ENCODE results near the gene TMEM14B. TPM values are rescaled to one million over a fixed set of nuclear protein-coding genes. Genes with fewer than 3 reads are reported as not detected.
A peak's percentile ranks its signal among the peaks of the same experiment; 100 is the strongest.

The TMEM14B gene
- total and polyA plus RNA-seq, 9 of the 15 experiments (the other 6 are each of a cell fraction or from before 2014, with no cell fraction given): 174 to 862 (median 263) TPM

DNA sequence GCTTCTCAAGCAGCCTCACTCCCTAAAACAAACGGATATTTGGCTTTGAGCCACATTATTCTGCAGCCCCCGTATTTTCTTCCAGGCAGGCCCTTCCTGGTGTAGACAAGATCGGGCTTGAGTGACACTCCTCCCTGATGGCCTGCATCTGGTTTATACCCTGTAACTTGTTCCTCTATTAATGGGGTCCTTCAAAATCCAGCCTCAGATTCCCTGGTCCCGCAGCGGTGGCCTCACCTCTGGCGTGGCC lies 25.1 kb upstream of the TMEM14B start (continued):
- TF ChIP-seq STAT5A (IDR thresholded peaks at IDR 0.05; ENCODE audit: borderline replicate concordance, low read length) (0 out of 2 replicates have a peak, but pooled peaks have one; percentile 6), KLF6 (CRISPR knock-in tag; IDR thresholded peaks at IDR 0.05; ENCODE audit: borderline replicate concordance) (peak; percentile 32; the same call in 1 of the 2 replicates), TRIM24 (IDR thresholded peaks at IDR 0.05) (0 out of 4 replicates have a peak, but pooled peaks of 1 of the 2 experiments have one; percentile 16), EGR1 (conservative IDR thresholded peaks at IDR 0.05) (0 out of 2 replicates have a peak, but pooled peaks have one; percentile 22), SMC3 (conservative IDR thresholded peaks at IDR 0.05; ENCODE audit: insufficient read depth, low read depth, low read length) (0 out of 2 replicates have a peak, but pooled peaks have one; percentile 0), TAL1 (IDR thresholded peaks at IDR 0.05) (no peak), ZNF76 (CRISPR knock-in tag; IDR thresholded peaks at IDR 0.05; ENCODE audit: borderline replicate concordance) (0 out of 2 replicates have a peak, but pooled peaks have one; percentile 37), ZC3H8 (IDR thresholded peaks at IDR 0.05) (no peak), HMG20B (CRISPR knock-in tag; IDR thresholded peaks at IDR 0.05) (no peak), EWSR1 (IDR thresholded peaks at IDR 0.05; ENCODE audit: borderline replicate concordance, low read depth, partially characterized antibody) (no peak), ZNF778 (CRISPR knock-in tag; IDR thresholded peaks at IDR 0.05) (no peak), NCOA6 (IDR thresholded peaks at IDR 0.05) (no peak), SMARCB1 (IDR thresholded peaks at IDR 0.05; ENCODE audit: insufficient read length, low read depth) (no peak), KDM2B (CRISPR knock-in tag; IDR thresholded peaks at IDR 0.05) (no peak), FOSL1 (tag; conservative IDR thresholded peaks at IDR 0.05) (0 out of 2 replicates have a peak, but pooled peaks have one; percentile 1), ZNF347 (CRISPR knock-in tag; IDR thresholded peaks at IDR 0.05; ENCODE audit: low read depth) (no peak), DIDO1 (tag; IDR thresholded peaks at IDR 0.05; ENCODE audit: low read depth) (no peak)
- TF ChIP-seq, protein P1, sequence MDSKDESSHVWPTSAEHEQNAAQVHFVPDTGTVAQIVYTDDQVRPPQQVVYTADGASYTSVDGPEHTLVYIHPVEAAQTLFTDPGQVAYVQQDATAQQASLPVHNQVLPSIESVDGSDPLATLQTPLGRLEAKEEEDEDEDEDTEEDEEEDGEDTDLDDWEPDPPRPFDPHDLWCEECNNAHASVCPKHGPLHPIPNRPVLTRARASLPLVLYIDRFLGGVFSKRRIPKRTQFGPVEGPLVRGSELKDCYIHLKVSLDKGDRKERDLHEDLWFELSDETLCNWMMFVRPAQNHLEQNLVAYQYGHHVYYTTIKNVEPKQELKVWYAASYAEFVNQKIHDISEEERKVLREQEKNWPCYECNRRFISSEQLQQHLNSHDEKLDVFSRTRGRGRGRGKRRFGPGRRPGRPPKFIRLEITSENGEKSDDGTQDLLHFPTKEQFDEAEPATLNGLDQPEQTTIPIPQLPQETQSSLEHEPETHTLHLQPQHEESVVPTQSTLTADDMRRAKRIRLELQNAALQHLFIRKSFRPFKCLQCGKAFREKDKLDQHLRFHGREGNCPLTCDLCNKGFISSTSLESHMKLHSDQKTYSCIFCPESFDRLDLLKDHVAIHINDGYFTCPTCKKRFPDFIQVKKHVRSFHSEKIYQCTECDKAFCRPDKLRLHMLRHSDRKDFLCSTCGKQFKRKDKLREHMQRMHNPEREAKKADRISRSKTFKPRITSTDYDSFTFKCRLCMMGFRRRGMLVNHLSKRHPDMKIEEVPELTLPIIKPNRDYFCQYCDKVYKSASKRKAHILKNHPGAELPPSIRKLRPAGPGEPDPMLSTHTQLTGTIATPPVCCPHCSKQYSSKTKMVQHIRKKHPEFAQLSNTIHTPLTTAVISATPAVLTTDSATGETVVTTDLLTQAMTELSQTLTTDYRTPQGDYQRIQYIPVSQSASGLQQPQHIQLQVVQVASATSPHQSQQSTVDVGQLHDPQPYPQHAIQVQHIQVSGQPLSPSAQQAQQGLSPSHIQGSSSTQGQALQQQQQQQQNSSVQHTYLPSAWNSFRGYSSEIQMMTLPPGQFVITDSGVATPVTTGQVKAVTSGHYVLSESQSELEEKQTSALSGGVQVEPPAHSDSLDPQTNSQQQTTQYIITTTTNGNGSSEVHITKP (IDR thresholded peaks at IDR 0.05; ENCODE audit: partially characterized antibody): peak; percentile 55
- TF ChIP-seq, protein P2, sequence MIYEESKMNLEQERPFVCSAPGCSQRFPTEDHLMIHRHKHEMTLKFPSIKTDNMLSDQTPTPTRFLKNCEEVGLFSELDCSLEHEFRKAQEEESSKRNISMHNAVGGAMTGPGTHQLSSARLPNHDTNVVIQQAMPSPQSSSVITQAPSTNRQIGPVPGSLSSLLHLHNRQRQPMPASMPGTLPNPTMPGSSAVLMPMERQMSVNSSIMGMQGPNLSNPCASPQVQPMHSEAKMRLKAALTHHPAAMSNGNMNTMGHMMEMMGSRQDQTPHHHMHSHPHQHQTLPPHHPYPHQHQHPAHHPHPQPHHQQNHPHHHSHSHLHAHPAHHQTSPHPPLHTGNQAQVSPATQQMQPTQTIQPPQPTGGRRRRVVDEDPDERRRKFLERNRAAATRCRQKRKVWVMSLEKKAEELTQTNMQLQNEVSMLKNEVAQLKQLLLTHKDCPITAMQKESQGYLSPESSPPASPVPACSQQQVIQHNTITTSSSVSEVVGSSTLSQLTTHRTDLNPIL (CRISPR knock-in tag; IDR thresholded peaks at IDR 0.05): no peak
- TF ChIP-seq, protein P3, sequence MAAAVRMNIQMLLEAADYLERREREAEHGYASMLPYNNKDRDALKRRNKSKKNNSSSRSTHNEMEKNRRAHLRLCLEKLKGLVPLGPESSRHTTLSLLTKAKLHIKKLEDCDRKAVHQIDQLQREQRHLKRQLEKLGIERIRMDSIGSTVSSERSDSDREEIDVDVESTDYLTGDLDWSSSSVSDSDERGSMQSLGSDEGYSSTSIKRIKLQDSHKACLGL (CRISPR knock-in tag; IDR thresholded peaks at IDR 0.05; ENCODE audit: borderline replicate concordance, poor library complexity, severe bottlenecking): no peak
- TF ChIP-seq, protein P4, sequence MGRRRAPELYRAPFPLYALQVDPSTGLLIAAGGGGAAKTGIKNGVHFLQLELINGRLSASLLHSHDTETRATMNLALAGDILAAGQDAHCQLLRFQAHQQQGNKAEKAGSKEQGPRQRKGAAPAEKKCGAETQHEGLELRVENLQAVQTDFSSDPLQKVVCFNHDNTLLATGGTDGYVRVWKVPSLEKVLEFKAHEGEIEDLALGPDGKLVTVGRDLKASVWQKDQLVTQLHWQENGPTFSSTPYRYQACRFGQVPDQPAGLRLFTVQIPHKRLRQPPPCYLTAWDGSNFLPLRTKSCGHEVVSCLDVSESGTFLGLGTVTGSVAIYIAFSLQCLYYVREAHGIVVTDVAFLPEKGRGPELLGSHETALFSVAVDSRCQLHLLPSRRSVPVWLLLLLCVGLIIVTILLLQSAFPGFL (CRISPR knock-in tag; IDR thresholded peaks at IDR 0.05): no peak
